Measurements from ENCODE around the gene KIRREL3. TPM values are rescaled to one million over a fixed set of nuclear protein-coding genes. Genes with fewer than 3 reads are reported as not detected.

KIRREL3 gene
- total and polyA plus RNA-seq, 2 of the 8 experiments (the other 6 are each of a cell fraction or from before 2014, with no cell fraction given) = 0.29 to 0.32 TPM

DNA sequence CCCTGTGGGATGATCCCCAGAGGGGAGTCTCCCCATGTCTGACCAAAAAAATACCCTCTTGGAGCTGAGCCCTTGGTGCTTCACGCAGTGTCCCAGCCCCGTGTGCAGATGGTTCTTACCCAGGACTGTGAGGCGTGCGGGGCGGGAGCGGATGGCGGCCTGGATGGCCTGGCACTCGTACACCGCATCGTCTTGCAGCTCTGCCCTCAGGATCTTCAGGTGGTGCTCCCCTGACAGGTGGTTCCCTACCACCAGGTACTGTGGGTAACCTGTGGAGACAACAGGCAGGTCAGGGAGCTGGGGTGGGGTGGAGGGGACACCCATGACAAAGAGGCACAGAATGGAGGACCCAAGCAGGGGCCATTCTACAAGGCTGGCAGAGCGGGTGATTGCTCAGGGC is 479.4 kb downstream of the KIRREL3 start:
- POLR2A ChIA-PET (ENCODE audit: partially characterized antibody) = no interaction called here
- Histone ChIP-seq H3K27me3 (replicated peaks in 1 of 4; ENCODE audit: control insufficient read depth in 3 of 4, extremely low read depth in 1 of 4, insufficient read depth in 3 of 4, low read length in 3 of 4) (no peaks in the 10 kb centered on the region), H3K4me2 (ENCODE audit: insufficient read depth in 1 of 2, low read depth in 2 of 2, low read length in 2 of 2) (no peak overlapping the region), H3K56ac (replicated peaks; ENCODE audit: insufficient read length, low read depth, low read length) (no peak overlapping the region), H3K4me1 (replicated peaks in 1 of 4; ENCODE audit: control insufficient read depth in 3 of 4, insufficient read depth in 4 of 4, low read length in 3 of 4) (no peaks in the 10 kb centered on the region; a peak in 1 of 7 replicates), H3K9me3 (ENCODE audit: insufficient read depth in 2 of 2, low read depth in 1 of 2, low read length in 1 of 2) (no peaks in the 10 kb centered on the region), H2AK5ac (ENCODE audit: low read depth, low read length) (no peak overlapping the region), H2BK12ac (ENCODE audit: low read depth, low read length) (no peak overlapping the region), H2AFZ (ENCODE audit: low read length) (no peak overlapping the region), H4K8ac (ENCODE audit: extremely low read depth, insufficient read depth, low read length) (no peak overlapping the region), H4K5ac (ENCODE audit: insufficient read length, low read depth, low read length) (no peak overlapping the region), H2BK20ac (ENCODE audit: low read length) (no peak overlapping the region), H3K79me1 (ENCODE audit: low read depth, low read length) (no peaks in the 10 kb centered on the region), H3K18ac (ENCODE audit: extremely low read depth, low read length) (no peak overlapping the region), H3K36me3 (ENCODE audit: control insufficient read depth in 2 of 4, insufficient read depth in 4 of 4, low read length in 3 of 4) (no peaks in the 10 kb centered on the region), H2BK5ac (ENCODE audit: low read depth, low read length) (no peak overlapping the region), H4K91ac (replicated peaks; ENCODE audit: insufficient read length, low read length) (no peak overlapping the region), H3K9ac (replicated peaks in 1 of 4; ENCODE audit: extremely low read depth in 1 of 4, low read depth in 3 of 4, low read length in 3 of 4) (no peak overlapping the region), H3K23me2 (ENCODE audit: low read depth, low read length) (no peaks in the 10 kb centered on the region), H4K20me1 (replicated peaks in 1 of 2; ENCODE audit: control insufficient read depth in 1 of 2, insufficient read depth in 2 of 2, low read length in 2 of 2) (no peaks in the 10 kb centered on the region), H3K4ac (replicated peaks; ENCODE audit: insufficient read length, low read depth, low read length) (no peak overlapping the region), H3K79me2 (ENCODE audit: control insufficient read depth in 1 of 2, insufficient read depth in 2 of 2, low read length in 2 of 2) (no peaks in the 10 kb centered on the region), H2BK120ac (replicated peaks; ENCODE audit: low read depth, low read length) (no peak overlapping the region), H2BK15ac (ENCODE audit: low read length) (no peak overlapping the region), H3K23ac (ENCODE audit: insufficient read length) (no peak overlapping the region), H3K4me3 (ENCODE audit: extremely low read depth in 1 of 4, insufficient read depth in 2 of 4, low read depth in 3 of 4, low read length in 4 of 4) (no peak overlapping the region), H3K14ac (ENCODE audit: insufficient read length) (no peak overlapping the region), H3K27ac (ENCODE audit: low read depth, low read length) (no peak overlapping the region)
- CTCF ChIA-PET (ENCODE audit: partially characterized antibody) = interaction anchor here (1.0 to 1.1 kb wide), 2 partner anchors 9 to 338 kb away, joined by 3 to 4 read pairs; no protein-coding TSS in a partner anchor
- FAIRE-seq (no peak), DNase-seq (ENCODE audit: low read depth in 1 of 2, low spot score in 2 of 2) (no peak)
- WGBS, 2 experiments (ENCODE audit: extremely low coverage in 1 of 2, insufficient coverage in 1 of 2, insufficient read length in 1 of 2, insufficient replicate concordance in 2 of 2, low coverage in 1 of 2, low lambda C conversion rate in 2 of 2, missing lambda C conversion rate in 1 of 2) = 94% methylated on average over 11 of the region's 11 CpGs; no CpG with 5 or more reads in 1 of the 2 experiments
- TF ChIP-seq BRCA1 (IDR thresholded peaks at IDR 0.05; ENCODE audit: low read depth, low read length) = no peak
- no peak for TF ChIP-seq EGR1 (IDR thresholded peaks at IDR 0.05; ENCODE audit: borderline replicate concordance, low read depth, low read length)
- no peak for TF ChIP-seq EZH2 (IDR thresholded peaks at IDR 0.05; ENCODE audit: low read depth, low read length, severe bottlenecking)
- no peak for TF ChIP-seq NANOG (IDR thresholded peaks at IDR 0.05; ENCODE audit: insufficient read depth, low read depth, low read length, poor library complexity, severe bottlenecking)
- TF ChIP-seq SP4 (IDR thresholded peaks at IDR 0.05; ENCODE audit: low read length) = no peak
- TF ChIP-seq SIRT6 (IDR thresholded peaks at IDR 0.05; ENCODE audit: low read length) = no peak
- TF ChIP-seq, protein P1, sequence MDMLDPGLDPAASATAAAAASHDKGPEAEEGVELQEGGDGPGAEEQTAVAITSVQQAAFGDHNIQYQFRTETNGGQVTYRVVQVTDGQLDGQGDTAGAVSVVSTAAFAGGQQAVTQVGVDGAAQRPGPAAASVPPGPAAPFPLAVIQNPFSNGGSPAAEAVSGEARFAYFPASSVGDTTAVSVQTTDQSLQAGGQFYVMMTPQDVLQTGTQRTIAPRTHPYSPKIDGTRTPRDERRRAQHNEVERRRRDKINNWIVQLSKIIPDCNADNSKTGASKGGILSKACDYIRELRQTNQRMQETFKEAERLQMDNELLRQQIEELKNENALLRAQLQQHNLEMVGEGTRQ (IDR thresholded peaks at IDR 0.05; ENCODE audit: low read length) = no peak
- no peak for TF ChIP-seq EP300 (IDR thresholded peaks at IDR 0.05; ENCODE audit: borderline replicate concordance in 1 of 2, low read depth in 2 of 2, low read length in 2 of 2)
- TF ChIP-seq CBX5 (IDR thresholded peaks at IDR 0.05; ENCODE audit: low read depth, low read length) = no peak
- TF ChIP-seq MAFK (IDR thresholded peaks at IDR 0.05; ENCODE audit: low read depth, low read length) = no peak
- no peak for TF ChIP-seq TAF1 (IDR thresholded peaks at IDR 0.05; ENCODE audit: low read depth, low read length)

Data from H1 (cell line).